ENCODE measurements around the gene ADAMTS4.
"Not testable (repeated sequence)": the region's sequence is repeated elsewhere in the genome, so short reads cannot be mapped to it uniquely, and the experiment has no call there.

Gene ADAMTS4

GRCh38 chr1:161198897-161199431, at the start of gene ADAMTS4:
Gene ADAMTS4 (minus strand): TSS chr1:161199054. CDS start chr1:161198627, 427 bp downstream.
- no peak for DNase-seq (ENCODE audit: low read depth)

GRCh38 chr1:161244888-161245287, 46.0 kb upstream of the ADAMTS4 start:
- DNase-seq (ENCODE audit: low read depth), result no peak

- DNase-seq (ENCODE audit: low read depth), result no peak
Measured at GRCh38 chr1:161242313-161242712, 43.5 kb upstream of the ADAMTS4 start.

- no peak for DNase-seq (ENCODE audit: low read depth)
Measured at GRCh38 chr1:161241682-161242081, 42.8 kb upstream of the ADAMTS4 start.

GRCh38 chr1:161238039-161238473, 39.2 kb upstream of the ADAMTS4 start, which contains the start of gene NR1I3:
Gene NR1I3 (minus strand): TSS chr1:161238203. CDS start chr1:161236565, 1,638 bp downstream.
- DNase-seq (ENCODE audit: low read depth), result no peak

- no peak for DNase-seq (ENCODE audit: low read depth)
Measured at GRCh38 chr1:161235957-161236775, 37.3 kb upstream of the ADAMTS4 start.

- DNase-seq (ENCODE audit: low read depth), result no peak
Measured at GRCh38 chr1:161233102-161233501, 34.2 kb upstream of the ADAMTS4 start.

- DNase-seq (ENCODE audit: low read depth), result no peak
Measured at GRCh38 chr1:161230762-161231161, 31.9 kb upstream of the ADAMTS4 start.

- no peak for DNase-seq (ENCODE audit: low read depth)
Measured at GRCh38 chr1:161229896-161230295, 31.0 kb upstream of the ADAMTS4 start.

GRCh38 chr1:161228032-161228431, 29.2 kb upstream of the ADAMTS4 start:
- DNase-seq (ENCODE audit: low read depth), result no peak

- DNase-seq (ENCODE audit: low read depth), result peak; percentile 50
Measured at GRCh38 chr1:161227196-161227871, 28.5 kb upstream of the ADAMTS4 start.

GRCh38 chr1:161226759-161227158, 27.9 kb upstream of the ADAMTS4 start:
- no peak for DNase-seq (ENCODE audit: low read depth)

GRCh38 chr1:161226320-161226711, 27.5 kb upstream of the ADAMTS4 start:
- DNase-seq (ENCODE audit: low read depth), result no peak

- DNase-seq (ENCODE audit: low read depth), result peak; percentile 100
Measured at GRCh38 chr1:161225534-161226319, 26.9 kb upstream of the ADAMTS4 start, which contains the start of gene TOMM40L. Gene TOMM40L (plus strand): TSS chr1:161226060. CDS start chr1:161226490, 430 bp downstream.

GRCh38 chr1:161225178-161225533, 26.3 kb upstream of the ADAMTS4 start:
- no peak for DNase-seq (ENCODE audit: low read depth)

- DNase-seq (ENCODE audit: low read depth), result not testable (repeated sequence)
Measured at GRCh38 chr1:161224695-161225087, 25.8 kb upstream of the ADAMTS4 start.

GRCh38 chr1:161223805-161224694, 25.2 kb upstream of the ADAMTS4 start:
- DNase-seq (ENCODE audit: low read depth), result no peak

- no peak for DNase-seq (ENCODE audit: low read depth)
Measured at GRCh38 chr1:161222175-161223019, 23.5 kb upstream of the ADAMTS4 start.

- DNase-seq (ENCODE audit: low read depth), result no peak
Measured at GRCh38 chr1:161220002-161220401, 21.1 kb upstream of the ADAMTS4 start.

All from amniotic epithelial cell (primary cell).